Measurements from ENCODE around the gene SNORC. TPM values are rescaled to one million over a fixed set of nuclear protein-coding genes. Genes with fewer than 3 reads are reported as not detected.
"Not testable (repeated sequence)": the region's sequence is repeated elsewhere in the genome, so short reads cannot be mapped to it uniquely, and the experiment has no call there.

Gene SNORC
- total and polyA plus RNA-seq, 4 donors = 0.63 to 2.1 (median 1.3) TPM

DNA sequence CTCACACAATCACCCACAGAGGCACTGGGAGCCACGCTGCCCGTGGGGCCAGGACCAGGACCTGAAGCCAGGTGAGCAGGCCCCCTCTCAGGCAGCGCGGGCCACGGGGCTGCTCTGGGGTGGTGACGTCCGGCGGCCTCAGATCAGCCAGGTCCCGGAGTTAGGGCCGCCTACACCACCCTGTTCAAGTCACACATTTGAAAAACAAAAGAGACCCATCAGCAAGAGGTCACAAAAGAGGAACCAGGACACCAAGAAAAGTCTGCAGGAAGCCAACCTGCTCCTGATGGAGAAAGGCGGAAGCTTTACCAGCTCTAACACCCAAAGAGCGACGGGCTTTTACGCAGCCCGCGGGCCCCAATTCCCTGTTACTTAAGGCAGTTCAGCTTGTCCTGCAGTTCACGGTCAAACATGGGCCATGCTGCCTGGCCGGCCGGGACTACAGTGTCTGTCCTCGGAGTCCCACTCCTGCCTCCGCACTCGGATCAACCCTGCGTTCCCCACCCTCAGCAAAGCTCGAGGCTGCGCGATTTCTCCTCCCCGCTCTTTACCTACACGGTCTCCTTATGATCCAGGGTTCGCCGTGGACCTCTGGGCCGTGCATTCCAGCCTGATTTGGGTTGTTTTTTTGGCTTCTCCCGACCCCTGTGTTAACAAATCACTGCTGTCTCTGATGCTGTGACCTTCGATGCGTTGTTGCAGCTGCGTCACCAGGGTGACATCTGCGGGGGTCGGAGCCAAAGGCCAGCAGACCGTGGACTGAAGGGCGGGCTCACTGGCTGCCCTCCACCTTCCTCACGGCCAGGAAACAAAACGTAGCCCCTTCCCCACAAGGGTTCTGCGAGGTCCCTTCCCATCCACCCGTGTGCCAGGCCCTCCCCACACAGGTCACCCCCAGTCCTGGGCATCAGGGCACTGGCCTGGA, 31.0 kb downstream of the SNORC start:
- 58 to 64% methylated on average over 43 of the region's 43 CpGs for WGBS, 2 donors
- H3K9me3 ChIP-seq (ENCODE audit: control insufficient read depth in 4 of 4, insufficient read depth in 3 of 4, low read length in 3 of 4) = no peaks in the 10 kb centered on the region
- no peak overlapping the region for H3K4me3 ChIP-seq
- no peak for TF ChIP-seq CTCF (IDR thresholded peaks at IDR 0.05; ENCODE audit: control extremely low read depth, extremely low read depth)
- no peaks in the 10 kb centered on the region for H3K27me3 ChIP-seq (ENCODE audit: control insufficient read depth in 3 of 3, insufficient read depth in 3 of 3, low read length in 2 of 3)
- peaks cover 0 to 8% (median 0%) of the 10 kb centered on the region in 5 donors for H3K4me1 ChIP-seq (ENCODE audit: control insufficient read depth in 5 of 5, insufficient read depth in 5 of 5, low read length in 5 of 5)
- ATAC-seq (ENCODE audit: insufficient read depth, low FRiP score) = no peak
- no peak for DNase-seq
- H3K27ac ChIP-seq (ENCODE audit: low read depth in 1 of 2, low read length in 1 of 2) = no peak overlapping the region
- H3K9ac ChIP-seq (ENCODE audit: insufficient read depth in 1 of 2, low read length in 2 of 2) = no peak overlapping the region
- no peaks in the 10 kb centered on the region for H3K36me3 ChIP-seq (ENCODE audit: control insufficient read depth in 4 of 4, insufficient read depth in 4 of 4, low read length in 4 of 4)

GRCh38 chr2:232901736-232902578, 31.9 kb downstream of the SNORC start:
- DNase-seq (peak in 2 of 3 donors; percentile 16 to 38), ATAC-seq (ENCODE audit: insufficient read depth, low FRiP score) (no peak)
- Histone ChIP-seq H3K27ac (ENCODE audit: low read depth in 1 of 2, low read length in 1 of 2) (no peak overlapping the region), H3K36me3 (ENCODE audit: control insufficient read depth in 4 of 4, insufficient read depth in 4 of 4, low read length in 4 of 4) (no peaks in the 10 kb centered on the region), H3K4me3 (no peak overlapping the region), H3K4me1 (ENCODE audit: control insufficient read depth in 5 of 5, insufficient read depth in 5 of 5, low read length in 5 of 5) (peaks cover 0 to 8% (median 0%) of the 10 kb centered on the region in 5 donors), H3K9me3 (ENCODE audit: control insufficient read depth in 4 of 4, insufficient read depth in 3 of 4, low read length in 3 of 4) (no peaks in the 10 kb centered on the region), H3K9ac (ENCODE audit: insufficient read depth in 1 of 2, low read length in 2 of 2) (no peak overlapping the region), H3K27me3 (ENCODE audit: control insufficient read depth in 3 of 3, insufficient read depth in 3 of 3, low read length in 2 of 3) (no peaks in the 10 kb centered on the region)
- no peak for TF ChIP-seq CTCF (IDR thresholded peaks at IDR 0.05; ENCODE audit: control extremely low read depth, extremely low read depth)
- 74 to 80% methylated on average over 28 of the region's 28 CpGs for WGBS, 2 donors

DNA sequence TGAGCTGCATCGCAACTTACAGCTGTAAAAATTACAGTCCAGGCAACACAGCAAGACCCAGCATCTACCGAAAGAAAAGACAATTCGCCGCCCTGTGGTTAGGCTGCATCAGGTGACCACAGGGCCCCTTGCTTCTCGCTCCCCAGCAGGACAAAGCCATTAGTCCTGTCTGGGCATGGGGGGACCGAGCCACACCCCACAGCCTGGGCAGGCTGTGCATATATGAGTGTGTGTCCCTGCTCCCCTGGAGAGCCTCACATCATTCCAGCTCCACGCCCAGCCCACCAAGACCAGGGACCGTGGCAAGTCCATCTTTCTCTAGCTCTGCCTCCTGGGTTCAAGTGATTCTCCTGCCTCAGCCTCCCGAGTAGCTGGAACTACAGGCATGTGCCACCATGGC, 33.9 kb downstream of the SNORC start:
- TF ChIP-seq CTCF (IDR thresholded peaks at IDR 0.05; ENCODE audit: control extremely low read depth, extremely low read depth) = no peak
- no peak for ATAC-seq (ENCODE audit: insufficient read depth, low FRiP score)
- H3K9ac ChIP-seq (ENCODE audit: insufficient read depth in 1 of 2, low read length in 2 of 2) = no peak overlapping the region
- 85 to 87% methylated on average over 9 of the region's 9 CpGs for WGBS, 2 donors
- DNase-seq = no peak
- H3K9me3 ChIP-seq (ENCODE audit: control insufficient read depth in 4 of 4, insufficient read depth in 3 of 4, low read length in 3 of 4) = no peaks in the 10 kb centered on the region
- peaks cover 0 to 3% (median 0%) of the 10 kb centered on the region in 3 donors for H3K27me3 ChIP-seq (ENCODE audit: control insufficient read depth in 3 of 3, insufficient read depth in 3 of 3, low read length in 2 of 3)
- H3K4me1 ChIP-seq (ENCODE audit: control insufficient read depth in 5 of 5, insufficient read depth in 5 of 5, low read length in 5 of 5) = peaks cover 0 to 8% (median 0%) of the 10 kb centered on the region in 5 donors
- H3K27ac ChIP-seq (ENCODE audit: low read depth in 1 of 2, low read length in 1 of 2) = no peak overlapping the region
- no peaks in the 10 kb centered on the region for H3K36me3 ChIP-seq (ENCODE audit: control insufficient read depth in 4 of 4, insufficient read depth in 4 of 4, low read length in 4 of 4)
- H3K4me3 ChIP-seq = no peak overlapping the region

DNA sequence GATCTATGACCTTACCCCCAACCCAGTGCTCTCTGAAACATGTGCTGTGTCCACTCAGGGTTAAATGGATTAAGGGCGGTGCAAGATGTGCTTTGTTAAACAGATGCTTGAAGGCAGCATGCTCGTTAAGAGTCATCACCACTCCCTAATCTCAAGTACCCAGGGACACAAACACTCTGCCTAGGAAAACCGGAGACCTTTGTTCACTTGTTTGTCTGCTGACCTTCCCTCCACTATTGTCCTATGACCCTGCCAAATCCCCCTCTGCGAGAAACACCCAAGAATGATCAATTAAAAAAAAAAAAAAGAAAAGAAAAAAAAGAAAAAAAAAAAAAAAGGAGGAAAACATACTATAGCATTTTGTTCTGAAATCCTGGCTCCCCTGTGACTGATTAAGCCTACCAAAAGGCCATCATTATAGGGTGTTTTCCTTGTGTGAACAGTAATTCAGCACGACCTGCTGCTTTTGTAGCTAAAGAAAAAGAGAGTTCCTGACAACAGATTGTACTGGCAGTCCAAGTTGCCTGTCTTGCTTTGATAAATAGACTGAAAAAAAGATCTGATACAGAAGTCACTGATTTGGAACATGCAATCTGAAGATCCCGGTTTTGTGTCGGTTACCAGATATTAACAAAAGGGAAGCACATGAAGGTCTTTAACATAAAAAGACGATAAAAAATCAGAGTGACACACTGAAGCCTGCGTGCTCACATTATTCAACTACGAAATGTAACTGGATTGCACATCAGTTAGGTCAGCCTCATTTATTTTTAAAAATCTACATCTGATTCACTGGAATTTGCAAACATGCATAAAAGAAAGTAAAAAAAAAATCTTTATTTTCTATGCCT, 37.0 kb downstream of the SNORC start:
- not testable (repeated sequence) for H3K9ac ChIP-seq (ENCODE audit: insufficient read depth in 1 of 2, low read length in 2 of 2); ATAC-seq (ENCODE audit: insufficient read depth, low FRiP score)
- 53 to 83% methylated on average over 8 of the region's 10 CpGs for WGBS, 2 donors

DNA sequence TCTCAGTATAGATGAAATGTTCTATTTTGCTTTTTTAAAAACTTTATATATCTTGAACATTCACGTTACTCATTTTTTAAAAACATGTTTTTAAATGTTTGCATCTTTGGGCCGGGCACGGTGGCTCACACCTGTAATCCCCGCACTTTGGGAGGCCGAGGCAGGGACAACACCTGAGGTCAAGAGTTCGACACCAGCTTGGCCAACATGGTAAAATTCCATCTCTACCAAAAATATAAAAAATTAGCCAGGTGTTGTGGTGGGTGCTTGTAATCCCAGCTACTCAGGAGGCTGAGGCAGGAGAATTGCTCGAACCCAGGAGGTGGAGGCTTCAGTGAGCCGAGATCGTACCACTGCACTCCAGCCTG, 37.6 kb downstream of the SNORC start:
- not testable (repeated sequence) for H3K4me3 ChIP-seq; H3K9me3 ChIP-seq (ENCODE audit: control insufficient read depth in 4 of 4, insufficient read depth in 3 of 4, low read length in 3 of 4); H3K36me3 ChIP-seq (ENCODE audit: control insufficient read depth in 4 of 4, insufficient read depth in 4 of 4, low read length in 4 of 4); DNase-seq; H3K27me3 ChIP-seq (ENCODE audit: control insufficient read depth in 3 of 3, insufficient read depth in 3 of 3, low read length in 2 of 3); ATAC-seq (ENCODE audit: insufficient read depth, low FRiP score); H3K9ac ChIP-seq (ENCODE audit: insufficient read depth in 1 of 2, low read length in 2 of 2); H3K4me1 ChIP-seq (ENCODE audit: control insufficient read depth in 5 of 5, insufficient read depth in 5 of 5, low read length in 5 of 5); H3K27ac ChIP-seq (ENCODE audit: low read depth in 1 of 2, low read length in 1 of 2)
- 94 to 95% methylated on average over 9 of the region's 9 CpGs for WGBS, 2 donors

More for the DNA sequence above, 37.0 kb downstream of the SNORC start:
- not testable (repeated sequence) for H3K36me3 ChIP-seq (ENCODE audit: control insufficient read depth in 4 of 4, insufficient read depth in 4 of 4, low read length in 4 of 4); H3K27ac ChIP-seq (ENCODE audit: low read depth in 1 of 2, low read length in 1 of 2); H3K4me3 ChIP-seq; H3K4me1 ChIP-seq (ENCODE audit: control insufficient read depth in 5 of 5, insufficient read depth in 5 of 5, low read length in 5 of 5); H3K27me3 ChIP-seq (ENCODE audit: control insufficient read depth in 3 of 3, insufficient read depth in 3 of 3, low read length in 2 of 3); H3K9me3 ChIP-seq (ENCODE audit: control insufficient read depth in 4 of 4, insufficient read depth in 3 of 4, low read length in 3 of 4)
- peak in 1 of 3 donors; percentile 3 for DNase-seq
